Measurements from ENCODE around the gene LYRM9.
"Not testable (repeated sequence)": the region's sequence is repeated elsewhere in the genome, so short reads cannot be mapped to it uniquely, and the experiment has no call there.

Gene LYRM9

GRCh38 chr17:27892866-27893769 is at the start of gene LYRM9:
Gene LYRM9, minus strand, starts transcription at chr17:27893365. Its CDS starts 10,671 bp downstream, at chr17:27882694.
- DNase-seq, result peak; percentile 89
- in situ Hi-C loops (cut with MboI; ENCODE audit: low pct_unique_long_range_greater_than_20kb, low sequenced_read_pairs), result no loop called here

GRCh38 chr17:27940503-27941428 is 47.6 kb upstream of the LYRM9 start:
- no peak for DNase-seq
- in situ Hi-C loops (cut with MboI; ENCODE audit: low pct_unique_long_range_greater_than_20kb, low sequenced_read_pairs), result no loop called here

GRCh38 chr17:27939474-27940465 is 46.6 kb upstream of the LYRM9 start:
- no peak for DNase-seq
- in situ Hi-C loops (cut with MboI; ENCODE audit: low pct_unique_long_range_greater_than_20kb, low sequenced_read_pairs), result no loop called here

- in situ Hi-C loops (cut with MboI; ENCODE audit: low pct_unique_long_range_greater_than_20kb, low sequenced_read_pairs), result no loop called here
Observed at GRCh38 chr17:27938864-27939263, 45.7 kb upstream of the LYRM9 start.

GRCh38 chr17:27938241-27938640 is 45.1 kb upstream of the LYRM9 start:
- in situ Hi-C loops (cut with MboI; ENCODE audit: low pct_unique_long_range_greater_than_20kb, low sequenced_read_pairs), result no loop called here
- DNase-seq, result no peak

More at GRCh38 chr17:27938864-27939263, 45.7 kb upstream of the LYRM9 start:
- DNase-seq, result no peak

GRCh38 chr17:27937025-27937546 is 43.9 kb upstream of the LYRM9 start:
- in situ Hi-C loops (cut with MboI; ENCODE audit: low pct_unique_long_range_greater_than_20kb, low sequenced_read_pairs), result no loop called here
- DNase-seq, result no peak

GRCh38 chr17:27930000-27930399 is 36.8 kb upstream of the LYRM9 start:
- DNase-seq, result no peak
- in situ Hi-C loops (cut with MboI; ENCODE audit: low pct_unique_long_range_greater_than_20kb, low sequenced_read_pairs), result no loop called here

GRCh38 chr17:27928587-27928986 is 35.4 kb upstream of the LYRM9 start:
- in situ Hi-C loops (cut with MboI; ENCODE audit: low pct_unique_long_range_greater_than_20kb, low sequenced_read_pairs), result no loop called here
- peak; percentile 11 for DNase-seq

GRCh38 chr17:27927781-27928180 is 34.6 kb upstream of the LYRM9 start:
- no peak for DNase-seq
- in situ Hi-C loops (cut with MboI; ENCODE audit: low pct_unique_long_range_greater_than_20kb, low sequenced_read_pairs), result no loop called here

- DNase-seq, result no peak
- in situ Hi-C loops (cut with MboI; ENCODE audit: low pct_unique_long_range_greater_than_20kb, low sequenced_read_pairs), result no loop called here
Observed at GRCh38 chr17:27921599-27921998, 28.4 kb upstream of the LYRM9 start.

- in situ Hi-C loops (cut with MboI; ENCODE audit: low pct_unique_long_range_greater_than_20kb, low sequenced_read_pairs), result no loop called here
- DNase-seq, result no peak
Observed at GRCh38 chr17:27921077-27921476, 27.9 kb upstream of the LYRM9 start.

- in situ Hi-C loops (cut with MboI; ENCODE audit: low pct_unique_long_range_greater_than_20kb, low sequenced_read_pairs), result no loop called here
- no peak for DNase-seq
Observed at GRCh38 chr17:27920569-27920968, 27.4 kb upstream of the LYRM9 start.

GRCh38 chr17:27919079-27919478 is 25.9 kb upstream of the LYRM9 start:
- DNase-seq, result no peak
- in situ Hi-C loops (cut with MboI; ENCODE audit: low pct_unique_long_range_greater_than_20kb, low sequenced_read_pairs), result no loop called here

- no peak for DNase-seq
- in situ Hi-C loops (cut with MboI; ENCODE audit: low pct_unique_long_range_greater_than_20kb, low sequenced_read_pairs), result no loop called here
Observed at GRCh38 chr17:27918498-27918897, 25.3 kb upstream of the LYRM9 start.

GRCh38 chr17:27917000-27917399 is 23.8 kb upstream of the LYRM9 start:
- no peak for DNase-seq
- in situ Hi-C loops (cut with MboI; ENCODE audit: low pct_unique_long_range_greater_than_20kb, low sequenced_read_pairs), result no loop called here

- DNase-seq, result no peak
- in situ Hi-C loops (cut with MboI; ENCODE audit: low pct_unique_long_range_greater_than_20kb, low sequenced_read_pairs), result no loop called here
Observed at GRCh38 chr17:27915709-27916108, 22.5 kb upstream of the LYRM9 start.

- DNase-seq, result no peak
- in situ Hi-C loops (cut with MboI; ENCODE audit: low pct_unique_long_range_greater_than_20kb, low sequenced_read_pairs), result no loop called here
Observed at GRCh38 chr17:27914382-27914781, 21.2 kb upstream of the LYRM9 start.

- in situ Hi-C loops (cut with MboI; ENCODE audit: low pct_unique_long_range_greater_than_20kb, low sequenced_read_pairs), result no loop called here
- DNase-seq, result no peak
Observed at GRCh38 chr17:27912964-27913363, 19.8 kb upstream of the LYRM9 start.

- DNase-seq; in situ Hi-C loops (cut with MboI; ENCODE audit: low pct_unique_long_range_greater_than_20kb, low sequenced_read_pairs): not testable (repeated sequence)
Observed at GRCh38 chr17:27912299-27912698, 19.1 kb upstream of the LYRM9 start.

Data from KBM-7 (cell line).